Thyroid gland (tissue), 4 donors: ENCODE data around the gene TSPAN4. TPM values are rescaled to one million over a fixed set of nuclear protein-coding genes. Genes with fewer than 3 reads are reported as not detected.
A peak's percentile ranks its signal among the peaks of the same experiment; 100 is the strongest.

ENCODE experiments used
- DNase-seq, 2 donors: peaks; one replicate each; pipeline ENCODE4 v3.0.0-alpha.2; 2019
- H3K27ac ChIP-seq, 3 donors: fragments of 200-600 bp; sonication (generic); 1 replicate in 2 of 3; 2 replicates in 1 of 3; pipeline ENCODE4 v1.5.1; 2016 to 2019; ENCODE audit warnings: mild to moderate bottlenecking in 1 of 3, moderate library complexity in 1 of 3
- H3K27me3 ChIP-seq: fragments of 200-600 bp; sonication (generic); one replicate; pipeline ENCODE4 v1.5.1; 2019
- H3K36me3 ChIP-seq, 2 donors: fragments of 200-600 bp; sonication (generic); one replicate each; pipeline ENCODE4 v1.5.1; 2016 to 2019
- H3K4me1 ChIP-seq, 2 donors: fragments of 200-600 bp; sonication (generic); one replicate each; pipeline ENCODE4 v1.5.1; 2017 to 2019
- H3K4me3 ChIP-seq, 3 donors: fragments of 200-600 bp; sonication (generic); replicated peaks in 1 of 3; 1 replicate in 2 of 3; 2 replicates in 1 of 3; pipeline ENCODE4 v1.5.1; 2016; ENCODE audit warnings: mild to moderate bottlenecking in 1 of 3
- H3K9me3 ChIP-seq: fragments of 200-600 bp; sonication (generic); one replicate; pipeline ENCODE4 v1.5.1; 2017
- POLR2A ChIP-seq, 2 donors: fragments of 450-650 bp; IDR thresholded peaks; one replicate each; pipeline ENCODE4 v1.6.1; 2017; ENCODE audit warnings: antibody characterized with exemption in 2 of 2, mild to moderate bottlenecking in 2 of 2, moderate library complexity in 1 of 2
- WGBS, 2 donors: methylation state at CpG; one replicate each; pipeline ENCODE4 v1.1.5; 2017; 5-methylcytosine and 5-hydroxymethylcytosine counted together
- intact Hi-C: fragments of 100-400 bp; cut with DNase I; formaldehyde crosslinking; loops from one replicate; pipeline ENCODE4 v1.15.1; 2023
- total RNA-seq, 4 donors: library from RNA; depleted of rRNA; stranded (reverse); fragments of >200 nt; gene quantifications; one replicate each; pipeline ENCODE4 v1.2.3, GENCODE V29; 2016
- TF ChIP-seq, protein P1 (sequence below), 6 experiments: fragments of 200-600 bp in 3 of 6; fragments of 450-650 bp in 3 of 6; sonication (generic) in 3 of 6; IDR thresholded peaks; one replicate each; pipeline ENCODE4 v1.5.1; 2016 to 2019; ENCODE audit warnings: antibody characterized with exemption in 6 of 6, mild to moderate bottlenecking in 2 of 6, inconsistent platforms in 1 of 6, moderate library complexity in 1 of 6

TSPAN4 gene
- total RNA-seq, 4 donors from 2014 or later, result 86.1 to 127 (median 107) TPM

DNA sequence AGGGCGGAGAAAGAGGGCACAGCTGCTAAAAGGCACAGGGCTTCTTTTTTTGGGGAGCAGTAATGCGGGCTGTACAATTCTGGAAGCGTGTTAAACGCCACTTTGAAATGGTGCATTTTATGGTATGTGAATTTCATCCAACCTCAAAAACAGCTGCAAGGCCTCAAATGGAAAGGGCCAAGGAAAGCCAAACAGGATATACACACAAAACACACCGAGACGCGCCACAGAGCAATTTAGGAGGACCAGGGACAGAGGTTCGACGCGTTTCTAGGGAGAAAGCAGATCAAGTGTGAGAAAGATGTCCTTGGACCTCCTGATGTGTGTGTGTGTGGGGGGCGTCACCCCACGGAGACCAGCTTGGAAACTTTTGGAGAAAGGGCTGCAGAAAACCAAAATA lies 31.1 kb downstream of the TSPAN4 start:
- H3K9me3 ChIP-seq, result no peaks in the 10 kb centered on the region
- intact Hi-C loops, result no loop called here
- TF ChIP-seq, protein P1, sequence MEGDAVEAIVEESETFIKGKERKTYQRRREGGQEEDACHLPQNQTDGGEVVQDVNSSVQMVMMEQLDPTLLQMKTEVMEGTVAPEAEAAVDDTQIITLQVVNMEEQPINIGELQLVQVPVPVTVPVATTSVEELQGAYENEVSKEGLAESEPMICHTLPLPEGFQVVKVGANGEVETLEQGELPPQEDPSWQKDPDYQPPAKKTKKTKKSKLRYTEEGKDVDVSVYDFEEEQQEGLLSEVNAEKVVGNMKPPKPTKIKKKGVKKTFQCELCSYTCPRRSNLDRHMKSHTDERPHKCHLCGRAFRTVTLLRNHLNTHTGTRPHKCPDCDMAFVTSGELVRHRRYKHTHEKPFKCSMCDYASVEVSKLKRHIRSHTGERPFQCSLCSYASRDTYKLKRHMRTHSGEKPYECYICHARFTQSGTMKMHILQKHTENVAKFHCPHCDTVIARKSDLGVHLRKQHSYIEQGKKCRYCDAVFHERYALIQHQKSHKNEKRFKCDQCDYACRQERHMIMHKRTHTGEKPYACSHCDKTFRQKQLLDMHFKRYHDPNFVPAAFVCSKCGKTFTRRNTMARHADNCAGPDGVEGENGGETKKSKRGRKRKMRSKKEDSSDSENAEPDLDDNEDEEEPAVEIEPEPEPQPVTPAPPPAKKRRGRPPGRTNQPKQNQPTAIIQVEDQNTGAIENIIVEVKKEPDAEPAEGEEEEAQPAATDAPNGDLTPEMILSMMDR (IDR thresholded peaks at IDR 0.05), result no peak
- TF ChIP-seq POLR2A (IDR thresholded peaks at IDR 0.05), result no peak
- WGBS, 2 donors, result 83 to 86% methylated on average over 11 to 12 of the region's 12 CpGs
- no peaks in the 10 kb centered on the region for H3K27me3 ChIP-seq
- H3K4me1 ChIP-seq, result no peaks in the 10 kb centered on the region
- DNase-seq, result no peak
- H3K27ac ChIP-seq, result no peak overlapping the region
- no peaks in the 10 kb centered on the region for H3K36me3 ChIP-seq
- H3K4me3 ChIP-seq, result no peak overlapping the region

DNA sequence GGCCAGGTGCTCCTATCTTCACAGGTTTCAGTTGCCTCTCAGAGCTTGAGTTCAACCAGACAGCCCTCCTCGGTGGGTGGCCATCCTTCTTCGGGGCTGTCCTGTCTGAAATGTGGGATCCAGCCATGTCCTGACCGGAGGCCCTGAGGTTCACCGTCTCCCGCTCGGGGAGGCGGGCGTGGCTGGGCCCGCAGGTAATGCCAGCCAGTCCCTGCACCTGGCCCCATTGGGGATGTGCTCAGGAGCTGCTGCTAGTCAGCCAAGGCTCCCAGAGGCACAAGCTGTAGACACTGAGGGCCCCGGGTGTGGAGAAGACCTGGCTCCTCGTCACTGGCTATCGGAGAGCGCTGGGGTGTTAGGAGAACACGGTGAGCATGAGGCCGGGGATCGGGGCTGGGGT lies 32.6 kb downstream of the TSPAN4 start:
- TF ChIP-seq, protein P1 (IDR thresholded peaks at IDR 0.05), result no peak
- TF ChIP-seq POLR2A (IDR thresholded peaks at IDR 0.05), result no peak
- no peaks in the 10 kb centered on the region for H3K4me1 ChIP-seq
- H3K27ac ChIP-seq, result no peak overlapping the region
- no peak overlapping the region for H3K4me3 ChIP-seq
- no peak for DNase-seq
- intact Hi-C loops, result no loop called here
- no peaks in the 10 kb centered on the region for H3K9me3 ChIP-seq
- H3K27me3 ChIP-seq, result no peaks in the 10 kb centered on the region
- 84 to 90% methylated on average over 10 to 12 of the region's 16 CpGs for WGBS, 2 donors
- no peaks in the 10 kb centered on the region for H3K36me3 ChIP-seq

DNA sequence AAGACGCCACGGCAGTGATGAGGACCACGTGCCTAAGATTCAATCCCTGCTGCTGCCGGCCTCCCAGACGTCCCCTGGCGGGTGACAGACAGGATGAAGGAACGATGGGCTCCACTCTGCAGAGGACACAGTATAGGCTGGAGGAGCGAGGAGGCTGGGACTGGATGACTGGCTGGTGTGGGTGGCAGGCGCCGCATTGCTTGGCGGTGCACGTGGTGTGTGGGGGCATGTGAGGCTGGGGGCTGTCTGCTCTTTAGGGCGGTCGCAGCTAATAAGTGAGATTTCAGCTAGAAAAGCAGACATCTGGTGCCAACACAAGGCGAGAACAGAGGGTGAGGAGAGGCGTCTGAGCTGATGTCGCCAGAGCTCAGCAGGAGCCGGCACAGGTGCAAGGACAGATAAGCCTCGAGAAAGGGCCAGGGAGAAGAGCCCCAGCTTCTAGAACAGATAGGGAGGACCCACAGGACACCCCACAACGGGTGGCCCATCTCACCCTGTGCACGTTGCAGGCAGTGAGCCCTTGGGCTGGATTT lies 33.2 kb downstream of the TSPAN4 start:
- no peak overlapping the region for H3K4me3 ChIP-seq
- intact Hi-C loops, result no loop called here
- no peaks in the 10 kb centered on the region for H3K27me3 ChIP-seq
- no peak overlapping the region for H3K27ac ChIP-seq
- no peak for TF ChIP-seq POLR2A (IDR thresholded peaks at IDR 0.05)
- TF ChIP-seq, protein P1 (IDR thresholded peaks at IDR 0.05), result no peak
- no peaks in the 10 kb centered on the region for H3K9me3 ChIP-seq
- WGBS, 2 donors, result 91% methylated on average over 21 of the region's 21 CpGs
- no peaks in the 10 kb centered on the region for H3K4me1 ChIP-seq
- no peak for DNase-seq
- H3K36me3 ChIP-seq, result no peaks in the 10 kb centered on the region

DNA sequence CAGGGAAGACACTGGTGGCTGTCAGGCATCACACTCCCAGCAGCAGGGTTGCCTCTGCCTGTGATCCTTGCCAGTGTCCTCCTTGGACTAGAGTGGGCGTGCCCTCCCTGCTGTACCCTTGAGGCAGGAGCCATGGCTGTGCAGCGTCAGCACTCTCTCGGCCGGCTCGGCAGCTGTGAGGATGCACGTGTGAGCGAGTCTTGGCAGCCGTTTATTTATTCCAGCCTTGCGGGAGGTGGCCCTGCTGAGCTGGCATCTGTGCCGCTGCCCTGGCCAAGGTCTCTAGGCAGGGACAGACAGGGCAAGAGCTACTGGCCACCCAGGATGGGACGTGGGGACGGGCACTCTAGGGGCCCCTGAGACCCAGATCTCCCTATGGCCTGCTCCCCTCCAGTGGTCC lies 33.9 kb downstream of the TSPAN4 start:
- intact Hi-C loops, result no loop called here
- Histone ChIP-seq H3K36me3 (no peaks in the 10 kb centered on the region), H3K9me3 (no peaks in the 10 kb centered on the region), H3K4me3 (no peak overlapping the region), H3K27ac (no peak overlapping the region), H3K4me1 (no peaks in the 10 kb centered on the region), H3K27me3 (no peaks in the 10 kb centered on the region)
- 95% methylated on average over 3 of the region's 12 CpGs; no CpG with 5 or more reads in 1 of the 2 donors for WGBS, 2 donors
- no peak for TF ChIP-seq POLR2A (IDR thresholded peaks at IDR 0.05)
- TF ChIP-seq, protein P1 (IDR thresholded peaks at IDR 0.05), result no peak
- DNase-seq, result peak in 1 of 2 donors; percentile 41

DNA sequence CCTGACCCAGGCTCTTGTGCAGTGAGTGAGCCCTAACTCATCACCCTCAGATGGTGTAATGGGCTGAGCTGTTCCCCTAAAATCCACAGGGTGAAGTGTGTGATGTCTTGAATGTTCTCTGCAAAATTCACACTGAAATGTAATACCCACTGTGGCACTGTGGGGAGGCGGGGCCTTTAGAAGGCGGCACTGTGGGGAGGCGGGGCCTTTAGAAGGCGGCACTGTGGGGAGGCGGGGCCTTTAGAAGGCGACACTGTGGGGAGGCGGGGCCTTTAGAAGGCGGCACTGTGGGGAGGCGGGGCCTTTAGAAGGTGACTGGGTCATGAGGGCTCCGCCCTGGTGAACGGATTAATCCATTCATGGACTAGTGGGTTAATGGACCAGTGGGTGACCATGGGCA lies 34.9 kb downstream of the TSPAN4 start:
- no peak overlapping the region for H3K4me3 ChIP-seq
- H3K27ac ChIP-seq, result no peak overlapping the region
- WGBS, 2 donors, result 88 to 94% methylated on average over 10 to 11 of the region's 11 CpGs
- no peaks in the 10 kb centered on the region for H3K4me1 ChIP-seq
- no peaks in the 10 kb centered on the region for H3K27me3 ChIP-seq
- intact Hi-C loops, result no loop called here
- H3K36me3 ChIP-seq, result no peaks in the 10 kb centered on the region
- DNase-seq, result no peak
- H3K9me3 ChIP-seq, result no peaks in the 10 kb centered on the region
- TF ChIP-seq, protein P1 (IDR thresholded peaks at IDR 0.05), result no peak
- no peak for TF ChIP-seq POLR2A (IDR thresholded peaks at IDR 0.05)
